ENCODE data around the gene CSN3.
"Not testable (repeated sequence)": the region's sequence is repeated elsewhere in the genome, so short reads cannot be mapped to it uniquely, and the experiment has no call there.

CSN3 gene

GRCh38 chr4:70242297-70242696 is at the start of gene CSN3:
Gene CSN3 (plus strand): TSS chr4:70242597. CDS start chr4:70244820, 2,223 bp downstream.
- not testable (repeated sequence) for DNase-seq

GRCh38 chr4:70192895-70193294 is 49.5 kb upstream of the CSN3 start:
- DNase-seq: no peak

- DNase-seq: no peak
Measured at GRCh38 chr4:70195425-70195824, 47.0 kb upstream of the CSN3 start, which contains the start of gene ODAM. Gene ODAM (plus strand): TSS chr4:70195725. CDS start chr4:70196544, 819 bp downstream.

GRCh38 chr4:70196857-70197256 is 45.5 kb upstream of the CSN3 start:
- DNase-seq: no peak

GRCh38 chr4:70197842-70198241 is 44.6 kb upstream of the CSN3 start:
- no peak for DNase-seq

- no peak for DNase-seq
Measured at GRCh38 chr4:70203601-70204000, 38.8 kb upstream of the CSN3 start.

GRCh38 chr4:70212752-70213151 is 29.6 kb upstream of the CSN3 start:
- DNase-seq: not testable (repeated sequence)

GRCh38 chr4:70216109-70216508 is 26.3 kb upstream of the CSN3 start:
- DNase-seq: not testable (repeated sequence)

- DNase-seq: not testable (repeated sequence)
Measured at GRCh38 chr4:70216550-70216949, 25.8 kb upstream of the CSN3 start.

GRCh38 chr4:70221389-70221788 is 21.0 kb upstream of the CSN3 start:
- DNase-seq: not testable (repeated sequence)

- not testable (repeated sequence) for DNase-seq
Measured at GRCh38 chr4:70221818-70222217, 20.6 kb upstream of the CSN3 start.

- no peak for DNase-seq
Measured at GRCh38 chr4:70225824-70226223, 16.6 kb upstream of the CSN3 start, which contains the start of gene FDCSP. Gene FDCSP (plus strand): TSS chr4:70226124. CDS start chr4:70231195, 5,071 bp downstream.

GRCh38 chr4:70236125-70236524 is 6.3 kb upstream of the CSN3 start:
- no peak for DNase-seq

- DNase-seq: no peak
Measured at GRCh38 chr4:70239131-70239883, 3.1 kb upstream of the CSN3 start.

- no peak for DNase-seq
Measured at GRCh38 chr4:70239884-70240591, 2.4 kb upstream of the CSN3 start.

- no peak for DNase-seq
Measured at GRCh38 chr4:70243091-70243490, 694 bp downstream of the CSN3 start.

- DNase-seq: no peak
Measured at GRCh38 chr4:70251250-70251944, 9.0 kb downstream of the CSN3 start.

GRCh38 chr4:70251945-70252277 is 9.5 kb downstream of the CSN3 start:
- DNase-seq: no peak

GRCh38 chr4:70269674-70270073 is 27.3 kb downstream of the CSN3 start:
- DNase-seq: no peak

- no peak for DNase-seq
Measured at GRCh38 chr4:70277121-70277520, 34.7 kb downstream of the CSN3 start.

GRCh38 chr4:70280567-70280966 is 38.2 kb downstream of the CSN3 start:
- DNase-seq: no peak

GRCh38 chr4:70288651-70289050 is 46.3 kb downstream of the CSN3 start:
- no peak for DNase-seq

- DNase-seq: no peak
Measured at GRCh38 chr4:70291341-70291740, 48.9 kb downstream of the CSN3 start.

GRCh38 chr4:70297576-70297975 is 55.2 kb downstream of the CSN3 start:
- DNase-seq: no peak

Measured in GF-D8 (cell line).